IMR-90 (cell line): Measurements from ENCODE around the gene IFIT3. TPM values are rescaled to one million over a fixed set of nuclear protein-coding genes. Genes with fewer than 3 reads are reported as not detected.

Source experiments
- ATAC-seq: fragments of 200-7000 bp; cut with Tn5 transposase; 2 replicates; pipeline ENCODE4 v1.9.1; 2020; ENCODE audit warnings: low read depth, mild to moderate bottlenecking, moderate library complexity
- BruUV-seq: library from RNA; stranded (reverse); fragments of 400-500 nt; replicated peaks from 2 replicates; lab custom pipeline; 2021; lab: Mats Ljungman, UMichigan
- CTCF ChIA-PET: fragments of 300-600 bp; formaldehyde crosslinking; extraction: SDS; loops from one replicate; lab custom pipeline; 2021; ENCODE audit warnings: antibody characterized with exemption; lab: Yijun Ruan, JAX
- POLR2A ChIA-PET: fragments of 300-600 bp; sonication (Branson Sonifier 250); formaldehyde crosslinking; loops from one replicate; lab custom pipeline; 2022; ENCODE audit warnings: antibody characterized with exemption; ENCODE audit not compliant: unreplicated experiment; lab: Charles Lee
- DNase-seq: peaks from one replicate; pipeline ENCODE4 v3.0.0; 2013
- H2AFZ ChIP-seq: replicated peaks from 2 replicates; pipeline ENCODE3; 2013; ENCODE audit warnings: low read length, mild to moderate bottlenecking; ENCODE audit not compliant: poor library complexity
- H2AK5ac ChIP-seq: 2 replicates; pipeline ENCODE4 v1.6.1; 2013; ENCODE audit warnings: low read depth, low read length, inconsistent platforms
- H2AK9ac ChIP-seq: replicated peaks from 2 replicates; pipeline ENCODE3; 2013; ENCODE audit warnings: mild to moderate bottlenecking, low read depth, low read length, moderate library complexity; ENCODE audit not compliant: poor library complexity
- H2BK120ac ChIP-seq: 2 replicates; pipeline ENCODE4 v1.6.1; 2013; ENCODE audit warnings: low read depth, low read length, inconsistent platforms
- H2BK15ac ChIP-seq: 3 replicates; pipeline ENCODE4 v1.6.1; 2013; ENCODE audit warnings: low read depth, low read length, inconsistent platforms
- H2BK20ac ChIP-seq: 2 replicates; pipeline ENCODE4 v1.6.1; 2013; ENCODE audit warnings: low read depth, mild to moderate bottlenecking, inconsistent platforms, low read length, moderate library complexity
- H2BK5ac ChIP-seq: 2 replicates; pipeline ENCODE4 v1.6.1; 2013; ENCODE audit warnings: mild to moderate bottlenecking, low read depth, low read length, inconsistent platforms; ENCODE audit not compliant: poor library complexity, severe bottlenecking
- H3K14ac ChIP-seq: replicated peaks from 2 replicates; pipeline ENCODE4 v1.6.1; 2013; ENCODE audit warnings: low read depth, low read length, inconsistent platforms
- H3K18ac ChIP-seq: 2 replicates; pipeline ENCODE4 v1.6.1; 2013; ENCODE audit warnings: low read depth, low read length, control low read depth
- H3K23ac ChIP-seq: 2 replicates; pipeline ENCODE4 v1.6.1; 2013; ENCODE audit warnings: low read depth, low read length, inconsistent platforms
- H3K27ac ChIP-seq: 2 replicates; pipeline ENCODE4 v1.5.1; 2013; ENCODE audit warnings: mild to moderate bottlenecking, control low read depth, low read length; ENCODE audit not compliant: insufficient read depth
- H3K27me3 ChIP-seq: 2 replicates; pipeline ENCODE4 v1.6.1; 2013; ENCODE audit warnings: low read length; ENCODE audit not compliant: control insufficient read depth, insufficient read depth
- H3K36me3 ChIP-seq: 2 replicates; pipeline ENCODE4 v1.6.1; 2013; ENCODE audit warnings: low read length, mixed read lengths; ENCODE audit not compliant: control insufficient read depth, insufficient read depth
- H3K4ac ChIP-seq: 2 replicates; pipeline ENCODE4 v1.6.1; 2013; ENCODE audit warnings: low read depth, low read length, inconsistent platforms
- H3K4me1 ChIP-seq: 2 replicates; pipeline ENCODE4 v1.6.1; 2013; ENCODE audit warnings: low read length, mixed read lengths; ENCODE audit not compliant: control insufficient read depth, insufficient read depth
- H3K4me2 ChIP-seq: 2 replicates; pipeline ENCODE4 v1.6.1; 2013; ENCODE audit warnings: low read depth, mild to moderate bottlenecking, control low read depth, low read length, moderate library complexity
- H3K4me3 ChIP-seq: 2 replicates; pipeline ENCODE4 v1.5.1; 2013; ENCODE audit warnings: low read depth, mild to moderate bottlenecking, control low read depth, low read length, moderate library complexity; ENCODE audit not compliant: insufficient read depth
- H3K56ac ChIP-seq: 2 replicates; pipeline ENCODE4 v1.6.1; 2013; ENCODE audit warnings: low read length, inconsistent platforms; ENCODE audit not compliant: insufficient read depth; ENCODE audit errors: extremely low read depth
- H3K79me1 ChIP-seq, 2 experiments: 2 replicates each; pipeline ENCODE4 v1.6.1; 2013; ENCODE audit warnings: low read length in 2 of 2, inconsistent platforms in 1 of 2, low read depth in 1 of 2
- H3K9ac ChIP-seq: 2 replicates; pipeline ENCODE4 v1.6.1; 2013; ENCODE audit warnings: low read depth, low read length, control low read depth
- H3K9me1 ChIP-seq: 2 replicates; pipeline ENCODE4 v1.6.1; 2013; ENCODE audit warnings: low read length, inconsistent platforms; ENCODE audit not compliant: insufficient read depth
- H3K9me3 ChIP-seq: 2 replicates; pipeline ENCODE4 v1.6.1; 2013; ENCODE audit warnings: low read length; ENCODE audit not compliant: control insufficient read depth, insufficient read depth
- H4K20me1 ChIP-seq: 2 replicates; pipeline ENCODE4 v1.6.1; 2013; ENCODE audit warnings: low read length, inconsistent platforms; ENCODE audit not compliant: insufficient read depth
- H4K5ac ChIP-seq: 2 replicates; pipeline ENCODE4 v1.6.1; 2013; ENCODE audit warnings: mild to moderate bottlenecking, low read depth, low read length, control low read depth
- H4K8ac ChIP-seq, 2 experiments: 2 replicates each; pipeline ENCODE4 v1.6.1; 2013; ENCODE audit warnings: low read depth in 2 of 2, low read length in 2 of 2, control low read depth in 1 of 2, inconsistent platforms in 1 of 2
- H4K91ac ChIP-seq: 2 replicates; pipeline ENCODE4 v1.6.1; 2013; ENCODE audit warnings: low read depth, low read length, inconsistent platforms; ENCODE audit not compliant: insufficient read depth
- BHLHE40 ChIP-seq: fragments of 150-350 bp; IDR thresholded peaks from 2 replicates; pipeline ENCODE4 v1.6.1; 2016; ENCODE audit warnings: mild to moderate bottlenecking, low read depth, low read length
- CEBPB ChIP-seq: IDR thresholded peaks from 2 replicates; pipeline ENCODE4 v1.6.1; 2012; ENCODE audit warnings: low read depth, low read length, improper control_type of control experiment
- CHD1 ChIP-seq: IDR thresholded peaks from 2 replicates; pipeline ENCODE4 v1.6.1; 2012; ENCODE audit warnings: low read depth, low read length, improper control_type of control experiment
- CTCF ChIP-seq: conservative IDR thresholded peaks from 2 replicates; pipeline ENCODE4 v1.5.1; 2012; ENCODE audit warnings: mild to moderate bottlenecking, low read depth, low read length, improper control_type of control experiment
- ELK1 ChIP-seq: fragments of 150-350 bp; IDR thresholded peaks from 2 replicates; pipeline ENCODE4 v1.6.1; 2016; ENCODE audit warnings: low read depth, mild to moderate bottlenecking, low read length, moderate library complexity, borderline replicate concordance
- FOS ChIP-seq: fragments of 150-350 bp; IDR thresholded peaks from 2 replicates; pipeline ENCODE4 v1.6.1; 2016; ENCODE audit warnings: low read depth, low read length
- MAZ ChIP-seq: IDR thresholded peaks from 2 replicates; pipeline ENCODE4 v1.6.1; 2012; ENCODE audit warnings: low read depth, mild to moderate bottlenecking, low read length, improper control_type of control experiment, moderate library complexity, borderline replicate concordance
- MXI1 ChIP-seq: IDR thresholded peaks from 2 replicates; pipeline ENCODE4 v1.6.1; 2012; ENCODE audit warnings: low read depth, mild to moderate bottlenecking, low read length, moderate library complexity, borderline replicate concordance
- NFE2L2 ChIP-seq: fragments of 150-350 bp; IDR thresholded peaks from 2 replicates; pipeline ENCODE4 v1.6.1; 2016; ENCODE audit warnings: low read depth, mild to moderate bottlenecking, low read length
- POLR2A ChIP-seq: IDR thresholded peaks from 2 replicates; pipeline ENCODE4 v1.6.1; 2012; ENCODE audit warnings: mild to moderate bottlenecking, low read depth, low read length
- RCOR1 ChIP-seq: IDR thresholded peaks from 2 replicates; pipeline ENCODE4 v1.6.1; 2012; ENCODE audit warnings: mild to moderate bottlenecking, low read length, improper control_type of control experiment; ENCODE audit not compliant: insufficient replicate concordance
- RFX5 ChIP-seq: IDR thresholded peaks from 2 replicates; pipeline ENCODE4 v1.8.0; 2012; ENCODE audit warnings: low read depth, mild to moderate bottlenecking, low read length, moderate library complexity
- SMC3 ChIP-seq: fragments of 150-350 bp; IDR thresholded peaks from 2 replicates; pipeline ENCODE4 v1.6.1; 2016; ENCODE audit warnings: low read depth, mild to moderate bottlenecking, antibody characterized with exemption, low read length, moderate library complexity
- USF2 ChIP-seq: fragments of 150-350 bp; IDR thresholded peaks from 2 replicates; pipeline ENCODE4 v1.6.1; 2017; ENCODE audit warnings: mild to moderate bottlenecking, antibody characterized with exemption, low read length, low read depth
- dilution Hi-C: fragments of 300-500 bp; cut with HindIII; formaldehyde crosslinking; loops from one replicate; pipeline ENCODE4 v1.14.3; 2018; ENCODE audit warnings: low sequenced_read_pairs; ENCODE audit not compliant: unreplicated experiment
- in situ Hi-C: fragments of 300-500 bp; cut with MboI; formaldehyde crosslinking; loops from 3 replicates; pipeline ENCODE4 v1.14.3; 2019; ENCODE audit warnings: low sequenced_read_pairs, inconsistent platforms, mixed read lengths
- intact Hi-C: fragments of 100-400 bp; cut with micrococcal nuclease; formaldehyde crosslinking; loops from 2 replicates; pipeline ENCODE4 v1.10.0; 2022
- polyA plus RNA-seq, 3 experiments: library from polyadenylated mRNA; depleted of rRNA; stranded (reverse); fragments of >200 nt; gene quantifications; 2 replicates each; pipeline ENCODE4 v1.2.3, GENCODE V29; 2012; ENCODE audit warnings: low replicate concordance in 1 of 3
- total RNA-seq: library from RNA; depleted of rRNA; stranded (reverse); fragments of >200 nt; gene quantifications from 2 replicates; pipeline ENCODE4 v1.2.3, GENCODE V29; 2012

IFIT3 gene
- total and polyA plus RNA-seq, 2 of the 4 experiments (the other 2 are of a cell fraction), result 3.5 to 7.3 TPM

GRCh38 chr10:89330537-89331212 lies 2.9 kb downstream of the IFIT3 start:
- no peak overlapping the region for H4K91ac ChIP-seq
- no peak overlapping the region for H3K56ac ChIP-seq
- H3K4me1 ChIP-seq, result peaks cover 15% of the 10 kb centered on the region
- in situ Hi-C loops (no loop called here), intact Hi-C loops (no loop called here), dilution Hi-C loops (no loop called here)
- H3K27ac ChIP-seq, result no peak overlapping the region
- H3K9ac ChIP-seq, result no peak overlapping the region
- ChIA-PET CTCF (no interaction called here), POLR2A (no interaction called here)
- peaks cover 6% of the 10 kb centered on the region; the same call in 1 of the 2 replicates for H3K9me1 ChIP-seq
- peaks cover 15 to 28% of the 10 kb centered on the region in 2 experiments for H3K79me1 ChIP-seq
- H2BK15ac ChIP-seq, result no peak overlapping the region
- no peak overlapping the region for H3K4ac ChIP-seq
- TF ChIP-seq CTCF (no peak), CHD1 (no peak), MAZ (no peak), CEBPB (no peak), BHLHE40 (no peak), RFX5 (no peak), NFE2L2 (no peak), SMC3 (no peak), RCOR1 (no peak), FOS (no peak), POLR2A (no peak), ELK1 (no peak), USF2 (no peak), MXI1 (no peak)
- no peak overlapping the region for H3K14ac ChIP-seq
- no peak overlapping the region for H3K4me2 ChIP-seq
- no peak overlapping the region for H2BK5ac ChIP-seq
- H2AK5ac ChIP-seq, result no peak overlapping the region
- H4K5ac ChIP-seq, result no peak overlapping the region; the same call in 1 of the 2 replicates
- no TSS peak for BruUV-seq
- no peaks in the 10 kb centered on the region for H3K9me3 ChIP-seq
- H3K23ac ChIP-seq, result no peak overlapping the region
- H4K20me1 ChIP-seq, result no peaks in the 10 kb centered on the region
- no peak overlapping the region for H3K4me3 ChIP-seq
- no peaks in the 10 kb centered on the region for H3K27me3 ChIP-seq
- H4K8ac ChIP-seq, result peak overlapping the region in 1 of 2 experiments; percentile 27; a peak in 1 of 4 replicates
- ATAC-seq, result no peak
- no peaks in the 10 kb centered on the region for H3K36me3 ChIP-seq
- no peak overlapping the region for H2AK9ac ChIP-seq
- no peak for DNase-seq
- no peak overlapping the region for H2AFZ ChIP-seq
- no peak overlapping the region for H2BK120ac ChIP-seq
- no peak overlapping the region for H2BK20ac ChIP-seq
- H3K18ac ChIP-seq, result no peak overlapping the region
